Fibroblast of the aortic adventitia (primary cell): ENCODE measurements around the gene ANKRD61. TPM values are rescaled to one million over a fixed set of nuclear protein-coding genes. Genes with fewer than 3 reads are reported as not detected.

Experiments used
- DNase-seq: peaks from one replicate; pipeline ENCODE4 v3.0.0-alpha.2; 2010; ENCODE audit warnings: low read depth
- H3K4me3 ChIP-seq: 2 replicates; pipeline ENCODE4 v1.5.1; 2011; ENCODE audit warnings: low read depth, mild to moderate bottlenecking, control low read depth, low read length, moderate library complexity
- CTCF ChIP-seq: IDR thresholded peaks from 2 replicates; pipeline ENCODE4 v1.5.1; 2011; ENCODE audit warnings: mild to moderate bottlenecking, low read length, control low read depth, inconsistent platforms; ENCODE audit not compliant: insufficient read depth
- total RNA-seq: library from RNA; depleted of rRNA; stranded (reverse); fragments of >200 nt; gene quantifications from 2 replicates; pipeline ENCODE4 v1.2.3, GENCODE V29; 2012; ENCODE audit warnings: low replicate concordance

Gene ANKRD61
- total RNA-seq, 1 donor, result not detected

- no peak for DNase-seq
- peak; percentile 38 for TF ChIP-seq CTCF
- H3K4me3 ChIP-seq, result no peak overlapping the region
These were observed 5.0 kb upstream of the ANKRD61 start for GRCh38 chr7:6026011-6026819.

- no peak for TF ChIP-seq CTCF
- H3K4me3 ChIP-seq, result no peak overlapping the region
- no peak for DNase-seq
These were observed 4.3 kb upstream of the ANKRD61 start for GRCh38 chr7:6026820-6027311.

- no peak for DNase-seq
- H3K4me3 ChIP-seq, result no peak overlapping the region
- TF ChIP-seq CTCF, result no peak
These were observed 3.3 kb upstream of the ANKRD61 start for GRCh38 chr7:6027806-6028365.

GRCh38 chr7:6028563-6028962 lies 2.6 kb upstream of the ANKRD61 start:
- TF ChIP-seq CTCF, result no peak
- no peak for DNase-seq
- no peak overlapping the region for H3K4me3 ChIP-seq

- TF ChIP-seq CTCF, result no peak
- no peak overlapping the region for H3K4me3 ChIP-seq
- DNase-seq, result no peak
These were observed 391 bp downstream of the ANKRD61 start for GRCh38 chr7:6031567-6031966.

GRCh38 chr7:6032167-6032566 lies 991 bp downstream of the ANKRD61 start:
- no peak for TF ChIP-seq CTCF
- H3K4me3 ChIP-seq, result no peak overlapping the region
- DNase-seq, result no peak
